ENCODE data around the gene MSLN.

DNA sequence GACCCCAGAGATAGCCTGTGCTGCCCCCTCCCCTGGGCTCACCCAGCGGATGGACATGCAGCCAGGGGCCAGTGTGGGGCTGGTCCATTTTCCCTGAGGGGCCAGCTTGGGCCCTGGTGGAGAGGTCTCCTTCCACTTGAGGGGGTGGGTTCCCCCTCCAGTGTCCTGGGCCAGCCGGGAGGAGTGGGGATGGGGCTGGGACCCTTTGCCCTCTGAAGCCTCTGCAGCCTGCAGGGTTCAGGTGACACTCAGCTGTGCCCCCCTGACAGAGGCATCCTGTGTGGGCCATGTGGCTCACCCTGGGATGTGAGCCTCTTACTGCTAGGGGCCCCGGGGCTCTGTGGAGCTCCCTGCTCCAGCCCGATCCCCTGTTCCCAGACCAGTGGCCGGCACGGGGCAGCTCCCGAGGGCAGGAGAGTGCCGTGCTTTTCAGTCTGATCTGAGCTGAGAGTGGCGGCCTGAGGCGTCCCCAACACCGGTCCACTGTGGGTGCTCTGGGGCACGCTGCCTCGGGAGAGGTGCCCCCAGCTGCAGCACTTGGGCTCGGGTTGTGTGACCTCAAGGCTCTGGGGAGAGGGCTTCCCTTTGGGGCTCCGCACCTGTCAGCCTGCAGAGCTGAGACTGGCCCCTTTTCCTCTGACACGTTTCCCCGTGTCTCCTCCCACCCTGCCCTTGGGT lies 40.4 kb downstream of the MSLN start:
- TF ChIP-seq CTCF (IDR thresholded peaks at IDR 0.05) (no peak), POLR2A (IDR thresholded peaks at IDR 0.05) (no peak)
